Right ventricle myocardium inferior (tissue), 1 donor: ENCODE results near the gene EFCAB11. TPM values are rescaled to one million over a fixed set of nuclear protein-coding genes. Genes with fewer than 3 reads are reported as not detected.

Experiments used
- ATAC-seq: fragments of 200-7000 bp; cut with Tn5 transposase; one replicate; pipeline ENCODE4 v1.9.1; 2020; ENCODE audit warnings: mild to moderate bottlenecking, moderate library complexity
- DNase-seq: peaks from one replicate; pipeline ENCODE4 v3.0.0; 2021; ENCODE audit errors: missing footprints
- intact Hi-C: fragments of 100-400 bp; cut with DNase I; formaldehyde crosslinking; loops from one replicate; pipeline ENCODE4 v1.11.0; 2022
- total RNA-seq: library from RNA; stranded (reverse); fragmentation: NEBNext Ultra II Directional; extraction: Animal tissue kit (Norgen Biotek cat#: 25700); gene quantifications from one replicate; pipeline ENCODE4 v1.2.1, GENCODE V29; 2021
- donor health status: DM: no; HTN: yes; CAD: no; lungs with severe emphysema.

EFCAB11 gene
- total RNA-seq, 1 donor from 2014 or later, result 3.5 TPM

GRCh38 chr14:89921346-89921745 lies 33.2 kb downstream of the EFCAB11 start:
- no peak for DNase-seq
- no peak for ATAC-seq
- intact Hi-C loops, result no loop called here

- DNase-seq (no peak), ATAC-seq (no peak)
- intact Hi-C loops, result no loop called here
These were observed 34.5 kb downstream of the EFCAB11 start for GRCh38 chr14:89920056-89920455.

GRCh38 chr14:89918721-89919120 lies 35.8 kb downstream of the EFCAB11 start:
- intact Hi-C loops, result loop anchor here (5.0 to 10.0 kb wide), 4 partner anchors 734 to 1251 kb away; no protein-coding TSS in a partner anchor
- DNase-seq (no peak), ATAC-seq (no peak)

- intact Hi-C loops, result loop anchor here (5.0 to 10.0 kb wide), 4 partner anchors 730 to 1248 kb away; no protein-coding TSS in a partner anchor
- DNase-seq (no peak), ATAC-seq (peak; percentile 57)
These were observed 39.2 kb downstream of the EFCAB11 start for GRCh38 chr14:89915114-89915878.

DNA sequence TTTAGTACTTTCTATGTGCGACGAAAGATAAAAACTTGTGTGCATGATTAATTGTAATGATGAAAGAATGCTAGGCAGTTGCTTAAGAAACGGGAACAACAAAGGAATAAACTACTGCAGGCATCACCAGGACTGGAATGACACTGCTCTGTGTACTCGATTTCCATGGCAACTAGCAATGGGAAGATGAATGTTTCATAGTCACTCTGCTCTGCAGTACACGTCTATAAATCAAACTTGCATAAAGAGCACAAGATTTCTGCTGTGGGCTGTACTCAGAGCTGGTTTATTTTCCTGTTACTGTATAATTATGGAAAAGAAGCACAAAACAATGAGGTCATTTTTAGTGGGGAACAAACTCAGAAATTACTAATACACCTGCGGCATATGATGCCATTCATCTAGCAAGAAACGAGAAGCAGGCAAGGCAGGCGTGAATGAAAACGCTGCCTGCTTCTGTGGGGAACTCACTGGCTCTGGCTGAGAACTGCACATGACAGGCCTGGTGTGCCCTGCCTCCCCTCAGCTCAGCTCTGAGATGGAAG lies 41.8 kb downstream of the EFCAB11 start:
- ATAC-seq, result peak; percentile 74
- intact Hi-C loops, result loop anchor here (10.0 kb wide), 1 partner anchor 728 kb away; no protein-coding TSS in a partner anchor
- no peak for DNase-seq

DNA sequence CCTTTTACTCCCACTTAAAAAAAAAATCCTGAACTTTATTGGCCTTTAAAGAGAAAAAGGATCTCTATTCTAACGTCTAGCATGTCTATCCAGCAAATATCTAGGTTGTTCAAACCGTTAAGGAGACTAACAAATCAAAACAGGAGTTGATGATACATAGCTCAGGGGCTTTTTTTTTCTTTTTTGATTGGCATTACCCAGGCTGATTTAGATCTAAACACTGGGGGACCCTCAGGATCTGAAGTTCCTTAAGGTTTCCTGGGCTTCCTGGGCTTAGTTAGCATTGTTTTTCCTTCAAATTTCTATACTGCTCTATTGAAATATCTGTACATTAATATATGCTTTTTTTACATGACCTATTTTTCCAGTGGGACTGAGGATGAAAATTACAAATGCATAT lies 42.3 kb downstream of the EFCAB11 start:
- DNase-seq (no peak), ATAC-seq (no peak)
- intact Hi-C loops, result loop anchor here (10.0 kb wide), 1 partner anchor 727 kb away; no protein-coding TSS in a partner anchor

DNA sequence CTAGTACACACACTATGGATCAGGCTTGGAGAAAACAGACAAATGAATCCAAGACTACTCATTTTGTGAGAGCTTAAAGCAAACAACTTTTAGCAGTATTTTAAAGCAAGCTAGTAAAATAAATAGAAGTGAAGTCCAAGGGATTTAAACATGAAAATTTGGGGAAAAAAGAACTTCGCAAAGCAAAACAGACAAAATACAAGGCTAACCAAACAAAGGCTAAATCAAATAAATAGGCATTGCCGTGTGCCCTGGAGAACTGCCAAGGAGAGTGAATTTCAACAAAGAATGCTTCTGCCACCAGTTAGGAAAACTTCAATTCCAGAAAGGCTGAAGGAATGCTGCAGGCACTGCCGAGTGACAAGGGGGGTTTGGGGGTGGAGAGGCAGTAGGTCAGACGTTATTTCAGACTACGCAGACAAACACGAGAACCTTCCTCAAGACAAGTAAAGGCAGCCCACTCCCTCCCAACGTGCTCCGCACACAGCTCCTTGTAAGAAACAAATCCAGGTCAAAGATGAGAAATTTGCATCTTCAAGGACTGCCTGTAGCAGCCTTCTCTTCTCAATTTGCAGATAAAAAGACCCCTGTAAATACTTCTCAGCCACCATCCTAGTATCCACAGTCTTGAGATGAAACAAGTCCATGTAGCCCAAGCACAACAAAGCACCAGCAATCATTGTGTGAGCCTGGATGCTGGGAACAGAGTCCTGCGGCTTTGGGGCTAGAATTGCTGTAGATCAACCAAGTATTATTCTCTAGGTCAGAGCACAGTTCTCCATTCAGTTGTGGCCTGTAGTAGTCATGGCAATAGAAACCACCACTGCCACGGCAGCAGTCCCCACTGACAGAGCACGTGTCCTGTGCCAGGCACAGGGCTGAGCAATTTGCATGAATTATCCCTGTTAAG lies 43.3 kb downstream of the EFCAB11 start:
- no peak for ATAC-seq
- no peak for DNase-seq
- intact Hi-C loops, result loop anchor here (10.0 kb wide), 1 partner anchor 726 kb away; no protein-coding TSS in a partner anchor

DNA sequence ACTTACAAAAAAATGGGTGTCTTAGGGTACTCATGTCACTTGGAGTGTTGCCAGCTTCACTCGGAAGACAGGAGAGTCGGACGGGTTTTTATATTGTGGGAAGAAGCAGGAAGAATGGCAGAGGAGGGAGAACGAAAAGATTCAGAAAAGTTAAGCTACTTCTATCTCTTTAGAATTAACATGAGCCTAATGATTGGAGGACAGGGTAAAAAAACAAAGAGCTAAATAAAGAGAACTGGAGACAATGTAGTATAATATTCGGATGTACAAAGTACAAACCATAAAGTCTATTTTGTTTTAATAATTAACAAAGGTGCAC lies 43.9 kb downstream of the EFCAB11 start:
- intact Hi-C loops, result loop anchor here (10.0 kb wide), 1 partner anchor 726 kb away; no protein-coding TSS in a partner anchor
- no peak for DNase-seq
- no peak for ATAC-seq

- DNase-seq (no peak), ATAC-seq (no peak)
- intact Hi-C loops, result loop anchor here (10.0 kb wide), 1 partner anchor 495 kb away; the partner anchor contains the start of gene FOXN3
These were observed 44.9 kb downstream of the EFCAB11 start for GRCh38 chr14:89909586-89909985.

GRCh38 chr14:89908712-89909450 lies 45.6 kb downstream of the EFCAB11 start:
- ATAC-seq, result no peak
- intact Hi-C loops, result loop anchor here (10.0 kb wide), 1 partner anchor 494 kb away; the partner anchor contains the start of gene FOXN3
- no peak for DNase-seq

- intact Hi-C loops, result loop anchor here (10.0 kb wide), 1 partner anchor 493 kb away; the partner anchor contains the start of gene FOXN3
- ATAC-seq, result no peak
- no peak for DNase-seq
These were observed 46.9 kb downstream of the EFCAB11 start for GRCh38 chr14:89907655-89908054.

DNA sequence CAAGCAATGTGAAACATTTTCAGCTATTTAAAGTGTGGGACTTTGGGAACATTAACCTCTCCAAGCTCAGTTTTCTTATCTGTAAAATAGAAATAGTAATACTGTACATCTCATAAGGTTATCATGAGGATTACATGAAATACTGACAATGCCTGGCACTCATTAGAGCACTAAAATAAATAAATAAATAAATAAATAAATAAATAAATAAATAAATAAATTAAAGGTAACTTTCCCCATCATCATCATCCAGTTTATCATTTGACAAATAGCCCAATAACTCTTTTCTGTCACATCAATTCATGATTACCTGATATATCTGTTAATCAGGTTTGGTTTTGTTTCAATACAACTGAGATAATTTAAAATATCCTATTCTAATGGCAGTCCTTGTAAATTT lies 48.5 kb downstream of the EFCAB11 start:
- ATAC-seq (no peak), DNase-seq (no peak)
- intact Hi-C loops, result loop anchor here (10.0 kb wide), 1 partner anchor 491 kb away; the partner anchor contains the start of gene FOXN3

DNA sequence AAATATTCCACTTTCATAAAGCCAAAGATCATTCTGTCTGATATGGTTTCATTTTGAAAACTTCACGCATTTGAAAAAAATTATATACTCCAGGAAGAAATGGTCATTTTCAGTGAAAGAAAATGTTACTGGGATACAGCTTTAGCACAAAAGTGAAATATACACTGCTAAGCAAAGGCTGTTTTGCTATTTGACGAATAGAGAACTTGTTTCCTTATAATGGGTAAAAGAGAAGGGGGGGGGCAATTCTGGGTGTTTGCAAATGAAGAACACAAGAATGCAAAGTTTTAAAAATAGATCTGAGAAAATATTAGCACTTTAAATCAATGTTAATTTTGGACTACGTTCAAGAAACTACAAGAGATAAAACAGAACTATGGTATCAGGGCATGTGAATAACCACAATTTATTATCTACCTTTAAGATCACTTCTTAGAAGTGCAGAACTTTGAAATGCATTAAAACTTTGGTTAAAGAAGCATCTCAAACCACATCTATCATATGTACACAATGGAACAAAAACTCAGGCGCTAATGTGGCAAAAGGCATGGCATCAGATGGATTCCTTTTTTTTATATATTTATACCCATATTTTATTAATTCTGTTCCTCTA lies 51.1 kb downstream of the EFCAB11 start:
- no peak for ATAC-seq
- DNase-seq, result no peak
- intact Hi-C loops, result loop anchor here (5.0 to 10.0 kb wide), 2 partner anchors 489 to 876 kb away; partner anchors contain the start of gene FOXN3

DNA sequence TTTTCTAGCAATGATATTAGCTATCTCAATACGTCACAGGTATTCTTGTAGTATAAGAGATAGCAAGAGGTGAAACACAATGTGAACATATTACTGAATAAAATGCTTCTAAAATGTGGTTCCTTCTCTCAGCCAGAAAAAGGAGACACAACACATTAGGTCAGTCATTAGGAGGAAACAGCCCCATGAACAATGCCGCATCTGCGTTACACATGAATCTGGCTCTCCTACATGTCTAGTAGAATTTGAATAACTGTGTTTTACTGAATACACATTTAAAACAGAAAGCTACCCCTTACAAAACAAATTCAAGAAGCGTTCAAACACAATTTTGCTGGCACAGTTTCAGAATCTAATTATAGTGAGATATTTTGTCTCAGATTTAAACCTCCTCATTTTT lies 51.6 kb downstream of the EFCAB11 start:
- ATAC-seq (no peak), DNase-seq (no peak)
- intact Hi-C loops, result loop anchor here (5.0 to 10.0 kb wide), 2 partner anchors 488 to 876 kb away; partner anchors contain the start of gene FOXN3

DNA sequence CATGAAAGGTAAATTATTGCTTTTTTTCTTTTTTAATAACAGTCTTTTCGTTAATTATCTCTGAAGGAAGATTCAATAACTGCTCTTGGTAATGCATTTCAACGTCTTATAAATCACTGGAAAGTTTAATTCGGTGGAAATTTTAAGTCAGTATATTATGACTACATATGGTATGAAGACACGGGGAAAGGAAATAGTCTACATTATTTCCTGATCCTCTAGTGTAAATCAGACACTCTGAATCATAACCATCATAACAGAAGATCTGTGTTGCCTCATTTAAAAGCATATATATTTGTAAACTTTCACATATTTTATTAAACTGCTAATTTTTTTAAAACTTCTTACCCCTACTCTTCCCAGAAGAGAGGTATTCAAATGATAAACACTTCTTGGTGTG lies 53.7 kb downstream of the EFCAB11 start:
- ATAC-seq (no peak), DNase-seq (no peak)
- intact Hi-C loops, result loop anchor here (2.0 to 10.0 kb wide), 3 partner anchors 486 to 874 kb away; partner anchors contain the start of gene FOXN3

GRCh38 chr14:89899917-89900663 lies 54.4 kb downstream of the EFCAB11 start:
- DNase-seq (no peak), ATAC-seq (no peak)
- intact Hi-C loops, result loop anchor here (2.0 to 10.0 kb wide), 3 partner anchors 485 to 873 kb away; partner anchors contain the start of gene FOXN3

DNA sequence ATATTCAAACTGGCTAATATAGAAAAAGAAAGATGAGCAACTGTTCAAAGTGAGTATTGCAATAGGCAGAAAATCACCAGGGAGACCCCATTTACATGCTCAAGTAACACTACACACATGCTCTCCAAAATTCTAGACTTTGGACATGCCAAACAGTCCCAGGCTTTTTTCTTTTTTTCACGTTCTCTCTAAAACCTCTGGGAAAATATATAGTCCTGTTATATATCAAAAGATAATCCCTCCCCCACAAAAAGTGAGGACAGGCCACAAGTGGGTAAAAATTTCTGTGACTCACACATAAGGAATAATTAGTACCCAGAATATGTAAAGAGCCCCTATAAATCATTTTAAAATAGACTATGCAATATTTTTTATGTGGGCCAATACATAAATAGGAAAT lies 55.2 kb downstream of the EFCAB11 start:
- no peak for DNase-seq
- ATAC-seq, result no peak
- intact Hi-C loops, result no loop called here
